Stimulated activated CD4-positive, alpha-beta T cell treated with anti-CD3 and anti-CD28 coated beads, Interleukin-12 subunit alpha, Interleukin-12 subunit beta, amount 100 ng/mL, for 24 hours (primary cell): ENCODE results near the gene ZFAND2A.
A peak's percentile ranks its signal among the peaks of the same experiment; 100 is the strongest.
"Not testable (repeated sequence)": the region's sequence is repeated elsewhere in the genome, so short reads cannot be mapped to it uniquely, and the experiment has no call there.

Source experiments
- DNase-seq, 2 experiments: peaks; one replicate each; pipeline ENCODE4 v3.0.0-alpha.2; 2020; ENCODE audit warnings: low read depth in 2 of 2

ZFAND2A gene

DNA sequence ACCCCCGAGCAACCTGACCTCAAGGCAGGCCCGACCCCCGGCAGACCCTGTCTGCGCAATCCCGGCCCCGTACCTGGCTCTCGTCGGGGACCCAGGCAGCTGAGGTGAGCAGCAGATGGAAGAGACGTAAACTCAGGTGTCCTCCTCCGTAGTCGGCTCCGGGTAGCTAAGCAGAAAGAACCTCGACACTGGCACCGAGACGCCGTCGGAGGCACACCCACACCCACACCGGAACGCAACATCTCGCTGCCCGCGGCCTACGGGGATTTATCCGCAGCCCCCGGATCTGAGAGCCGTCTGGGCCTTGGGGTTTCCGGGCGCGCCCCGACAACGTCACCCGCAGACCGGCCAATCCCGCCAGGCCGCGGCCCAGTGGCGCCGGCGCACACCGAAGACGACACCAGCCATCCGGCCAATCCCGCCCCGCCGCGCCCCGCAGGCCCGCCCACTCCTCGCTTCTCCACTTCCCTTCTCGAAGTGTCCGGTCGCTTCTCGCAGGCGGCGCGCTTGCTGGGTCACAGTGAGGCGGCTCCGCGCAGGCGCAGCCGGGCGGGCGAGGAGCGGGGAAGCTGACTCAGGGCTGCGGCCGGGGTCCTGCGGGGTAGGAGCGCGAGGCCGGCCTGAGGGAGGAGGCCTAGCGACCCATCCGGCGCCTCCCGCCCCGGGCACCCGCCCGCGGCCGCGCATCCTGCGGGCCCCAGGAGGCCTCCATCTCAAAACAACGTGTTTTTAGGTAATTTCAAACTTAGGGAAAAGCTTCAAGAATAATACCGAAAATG is at the start of gene ZFAND2A:
Gene ZFAND2A, minus strand, starts transcription at position 306 of the 779 bp plus-strand sequence. CDS start 1,984 bp downstream, outside the sequence.
- DNase-seq, result peak; percentile 99

GRCh38 chr7:1209097-1209496 is 49.1 kb upstream of the ZFAND2A start:
- no peak for DNase-seq

DNA sequence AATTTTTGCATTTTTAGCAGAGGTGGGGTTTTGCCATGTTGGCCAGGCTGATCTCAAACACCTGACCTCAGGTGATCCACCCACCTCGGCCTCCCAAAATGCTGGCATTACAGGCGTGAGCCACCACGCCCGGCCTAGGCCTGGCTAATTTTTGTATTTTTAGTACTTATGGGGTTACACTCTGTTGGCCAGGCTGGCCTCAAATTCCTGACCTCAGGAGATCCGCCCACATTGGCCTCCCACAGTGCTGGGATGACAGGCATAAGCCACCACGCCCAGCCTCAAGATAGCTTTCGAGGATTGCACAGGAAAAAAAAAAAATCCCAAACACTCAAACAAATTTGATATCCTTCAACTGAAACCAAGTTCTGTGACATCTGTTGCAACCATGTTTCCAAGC is 45.7 kb upstream of the ZFAND2A start:
- not testable (repeated sequence) for DNase-seq

GRCh38 chr7:1204460-1205140 is 44.6 kb upstream of the ZFAND2A start:
- no peak for DNase-seq

DNA sequence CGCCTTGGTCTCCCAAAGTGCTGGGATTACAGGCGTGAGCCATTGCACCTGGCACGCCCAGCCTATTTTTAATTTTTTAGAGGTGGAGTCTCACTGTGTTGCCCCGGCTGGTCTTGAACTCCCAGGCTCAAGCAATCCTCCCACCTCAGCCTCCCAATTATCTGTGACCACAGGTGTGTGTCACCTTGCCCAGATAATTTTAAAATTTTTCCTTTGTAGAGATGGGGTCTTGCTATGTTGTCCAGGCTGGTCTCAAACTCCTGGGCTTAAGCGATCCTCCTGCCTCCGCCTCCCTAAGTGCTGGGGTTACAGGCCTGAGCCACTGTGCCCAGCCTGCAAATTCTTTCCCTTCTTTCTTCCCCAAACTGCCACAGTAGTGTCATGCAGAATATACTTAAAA is 42.9 kb upstream of the ZFAND2A start:
- not testable (repeated sequence) for DNase-seq

- DNase-seq, result no peak
Observed at GRCh38 chr7:1201916-1202315, 41.9 kb upstream of the ZFAND2A start.

- DNase-seq, result no peak
Observed at GRCh38 chr7:1200045-1200444, 40.0 kb upstream of the ZFAND2A start.

GRCh38 chr7:1197997-1198625 is 38.1 kb upstream of the ZFAND2A start:
- DNase-seq, result no peak

DNA sequence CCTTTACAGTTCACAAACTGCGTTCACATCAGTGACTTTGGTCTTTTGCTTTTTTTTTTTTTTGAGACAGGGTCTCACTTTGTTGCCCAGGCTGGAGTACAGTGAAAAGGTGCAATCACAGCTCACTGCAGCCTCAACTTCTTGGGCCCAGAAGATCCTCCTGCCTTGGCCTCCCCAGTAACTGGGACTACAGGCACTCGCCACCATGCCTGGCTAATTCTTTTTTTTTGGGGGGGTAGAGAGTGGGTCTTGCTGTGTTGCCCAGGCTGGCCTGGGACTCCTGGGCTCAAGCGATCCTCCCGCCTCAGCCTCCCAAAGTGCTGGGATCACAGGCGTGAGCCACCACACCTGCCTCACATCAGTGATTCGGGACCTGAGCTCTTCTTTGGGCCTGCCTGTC is 37.0 kb upstream of the ZFAND2A start:
- DNase-seq, result no peak

GRCh38 chr7:1196441-1196840 is 36.4 kb upstream of the ZFAND2A start:
- DNase-seq, result not testable (repeated sequence)

DNA sequence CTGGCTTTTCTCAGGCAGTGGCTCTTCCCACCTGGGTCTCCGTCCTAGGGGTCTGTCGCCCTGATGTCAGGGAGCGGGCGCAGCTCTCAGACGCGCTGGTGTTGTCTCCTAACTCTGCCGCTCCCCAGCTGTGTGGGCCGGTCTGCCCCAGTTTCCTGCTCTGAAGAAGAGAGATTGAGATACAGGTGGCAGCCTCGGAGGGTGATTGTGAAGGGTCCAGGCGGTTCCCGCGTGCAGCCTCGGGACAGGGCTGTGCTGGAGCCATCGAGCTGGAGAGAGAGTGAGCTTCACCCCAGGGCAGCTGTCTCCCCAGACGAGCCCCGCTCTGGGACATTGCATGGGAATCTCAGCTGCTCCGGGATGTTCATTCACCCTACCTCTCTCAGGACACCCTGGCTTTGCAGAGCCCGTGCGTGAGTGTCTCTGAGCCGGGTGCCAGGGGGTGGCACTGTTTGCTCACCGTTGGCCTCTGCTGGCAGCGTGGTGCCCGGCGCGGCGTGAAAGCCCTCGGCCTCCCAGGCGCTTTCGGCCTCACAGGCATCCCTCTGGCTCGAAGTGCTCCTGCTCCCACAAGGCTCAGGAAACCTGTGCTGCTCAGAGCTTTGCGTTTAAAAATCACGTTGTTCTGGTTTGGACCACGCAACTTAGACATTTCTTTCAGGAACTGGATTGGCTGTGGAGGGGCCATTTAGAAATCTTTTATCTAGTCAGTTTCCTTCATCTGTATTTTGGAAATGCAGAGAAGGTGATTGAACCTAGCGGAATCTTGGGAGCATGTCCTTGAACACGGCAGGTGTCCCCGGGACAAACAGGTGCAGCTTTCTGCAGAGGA is 33.8 kb upstream of the ZFAND2A start:
- DNase-seq, result no peak

GRCh38 chr7:1192171-1192676 is 32.2 kb upstream of the ZFAND2A start:
- DNase-seq, result no peak

DNA sequence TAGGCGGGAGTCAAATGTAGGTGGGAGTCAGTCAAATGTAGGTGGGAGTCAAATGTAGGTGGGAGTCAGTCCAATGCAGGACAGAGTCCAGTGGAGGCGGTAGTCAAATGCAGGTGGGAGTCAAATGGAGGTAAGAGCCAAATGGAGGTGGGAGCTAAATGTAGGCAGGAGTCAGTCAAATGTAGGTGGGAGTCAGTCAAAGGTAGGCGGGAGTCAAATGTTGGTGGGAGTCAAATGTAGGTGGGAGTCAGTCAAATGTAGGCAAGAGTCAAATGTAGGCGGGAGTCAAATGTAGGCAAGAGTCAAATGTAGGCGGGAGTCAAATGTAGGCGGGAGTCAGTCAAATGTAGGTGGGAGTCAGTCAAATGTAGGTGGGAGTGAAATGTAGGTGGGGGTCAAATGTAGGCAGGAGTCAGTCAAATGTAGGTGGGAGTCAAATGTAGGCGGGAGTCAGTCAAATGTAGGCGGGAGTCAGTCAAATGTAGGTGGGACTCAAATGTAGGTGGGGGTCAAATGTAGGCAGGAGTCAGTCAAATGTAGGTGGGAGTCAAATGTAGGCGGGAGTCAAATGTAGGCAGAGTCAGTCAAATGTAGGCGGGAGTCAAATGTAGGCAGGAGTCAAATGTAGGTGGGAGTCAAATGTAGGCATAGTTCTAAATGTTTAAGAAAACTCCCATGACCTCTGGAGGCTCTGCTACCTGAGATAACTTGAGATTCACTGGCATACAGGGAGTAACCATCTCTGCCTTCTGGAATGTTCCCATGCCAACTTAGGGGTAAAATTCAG is 30.2 kb upstream of the ZFAND2A start:
- no peak for DNase-seq

DNA sequence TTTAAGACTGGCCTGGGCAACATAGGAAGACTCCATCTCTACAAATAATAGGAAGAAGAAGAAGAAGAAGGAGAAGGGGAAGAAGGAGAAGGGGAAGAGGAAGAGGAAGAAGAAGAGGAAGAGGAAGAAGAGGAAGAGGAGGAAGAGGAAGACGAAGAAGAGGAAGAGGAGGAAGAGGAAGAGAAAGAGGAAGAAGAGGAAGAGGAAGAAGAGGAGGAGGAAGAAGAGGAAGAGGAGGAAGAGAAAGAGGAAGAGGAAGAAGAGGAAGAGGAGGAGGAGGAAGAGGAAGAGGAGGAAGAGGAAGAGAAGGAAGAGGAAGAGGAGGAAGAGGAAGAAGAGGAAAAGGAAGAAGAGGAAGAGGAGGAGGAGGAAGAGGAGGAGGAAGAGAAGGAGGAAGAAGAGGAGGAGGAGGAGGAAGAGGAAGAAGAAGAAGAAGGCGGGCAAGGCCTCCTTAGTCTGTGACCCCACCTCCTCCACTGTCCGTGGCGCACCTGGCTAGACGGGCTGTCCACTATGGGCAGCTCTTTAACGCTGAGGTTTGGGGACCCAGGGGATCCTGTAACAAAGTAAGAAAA is 28.8 kb upstream of the ZFAND2A start:
- DNase-seq, result no peak

- DNase-seq, result no peak
Observed at GRCh38 chr7:1187127-1187526, 27.1 kb upstream of the ZFAND2A start.

DNA sequence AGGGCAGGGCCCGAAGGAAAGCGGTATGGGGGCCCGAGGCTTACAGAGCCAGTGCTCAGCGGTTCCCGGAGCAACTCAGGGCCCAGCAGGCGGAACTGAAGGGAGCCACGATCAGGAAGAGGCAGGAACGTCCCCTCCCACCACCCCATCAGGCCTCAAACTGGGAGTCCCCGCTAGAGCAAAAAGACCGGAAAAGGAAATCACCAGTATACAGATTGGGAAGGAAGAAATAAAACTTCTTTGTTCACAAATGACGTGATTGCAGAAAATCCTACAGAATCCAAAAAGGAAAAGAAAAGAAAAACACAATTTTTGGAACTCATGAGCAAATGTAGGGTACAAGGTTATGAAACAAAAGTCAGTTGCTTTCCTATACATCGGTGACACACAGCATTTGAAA is 21.6 kb upstream of the ZFAND2A start:
- DNase-seq, result no peak

DNA sequence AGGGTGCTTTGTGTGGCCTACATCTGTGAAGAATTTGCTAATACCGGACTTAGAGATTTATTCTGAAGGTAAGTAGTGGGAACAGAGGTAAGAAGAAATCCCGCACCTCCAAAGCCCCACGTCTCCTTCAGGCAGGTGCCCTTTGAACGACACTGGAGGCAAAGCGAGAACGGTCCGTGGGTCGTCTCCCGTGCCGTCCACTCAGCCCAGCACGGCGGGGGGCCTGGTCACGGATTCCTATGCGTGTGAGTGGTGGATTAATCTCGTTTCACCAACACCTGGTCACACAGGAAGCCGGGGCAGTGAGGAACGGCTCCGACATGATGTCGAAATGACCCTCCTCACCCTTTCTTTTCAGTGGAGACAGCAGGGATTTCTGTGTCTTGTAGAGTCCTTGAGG is 21.0 kb upstream of the ZFAND2A start:
- DNase-seq, result no peak

GRCh38 chr7:1176891-1177373 is 16.9 kb upstream of the ZFAND2A start:
- DNase-seq, result peak; percentile 69 to 90

DNA sequence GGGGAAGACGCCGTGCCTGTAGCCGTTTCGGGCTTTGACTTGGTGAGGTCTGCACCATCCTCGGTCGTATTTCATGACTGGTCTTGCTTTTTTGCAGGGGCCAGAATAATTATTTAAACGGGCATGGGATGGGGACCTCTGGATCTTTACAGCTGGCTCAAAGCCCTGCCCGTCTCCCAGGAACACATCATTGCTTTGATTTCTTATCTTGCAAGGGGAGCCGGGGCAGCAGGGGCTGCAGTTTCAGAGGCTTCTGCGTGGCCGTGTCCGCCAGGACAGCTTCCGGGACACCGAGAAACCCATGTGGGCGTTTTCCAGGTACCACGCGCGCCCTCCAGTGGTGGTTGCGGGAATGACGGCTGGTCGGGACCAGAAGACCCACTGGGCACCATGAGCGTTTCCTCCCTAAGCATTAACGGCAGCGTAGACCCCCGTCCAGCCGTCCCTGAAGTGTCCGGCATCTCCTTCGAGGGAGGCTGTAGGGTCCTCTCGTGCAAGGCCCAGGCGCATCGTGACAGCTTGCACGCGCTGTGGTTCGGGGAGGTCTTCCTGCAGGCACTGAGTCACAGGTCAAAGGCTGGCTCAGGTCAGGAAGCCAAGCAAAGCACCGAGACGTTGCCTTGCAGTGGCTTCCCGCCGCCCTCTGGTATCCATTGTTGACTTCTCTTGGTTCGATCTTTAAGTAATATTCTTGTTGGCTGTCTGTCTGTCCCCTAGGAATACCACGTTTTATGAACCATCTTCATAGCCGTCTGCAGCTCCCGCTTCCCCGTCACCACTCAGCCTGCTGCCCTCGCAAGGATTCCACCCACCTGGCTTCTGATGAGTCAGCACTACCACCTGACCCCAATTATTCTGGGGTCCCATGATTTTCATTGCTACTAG is 16.2 kb upstream of the ZFAND2A start:
- peak; percentile 70 to 92 for DNase-seq
